HepG2 (cell line): Measurements from ENCODE around the gene MRPL14. TPM values are rescaled to one million over a fixed set of nuclear protein-coding genes. Genes with fewer than 3 reads are reported as not detected.

Experiments
- FOXK1 ChIP-seq: sonication (generic); formaldehyde crosslinking; IDR thresholded peaks from 2 replicates; pipeline ENCODE4 v1.4.0; 2020; ENCODE audit warnings: low read depth, missing genetic modification reagents, borderline replicate concordance
- HMGXB4 ChIP-seq, 2 experiments: sonication (generic) in 1 of 2; formaldehyde crosslinking in 1 of 2; IDR thresholded peaks; 2 replicates each; pipeline versions ENCODE4 v1.4.0 to v1.6.1; 2018 to 2020; ENCODE audit warnings: missing genetic modification reagents in 2 of 2, borderline replicate concordance in 1 of 2, low read depth in 1 of 2, mild to moderate bottlenecking in 1 of 2, missing biosample characterization in 1 of 2
- HOXA5 ChIP-seq: sonication (generic); formaldehyde crosslinking; IDR thresholded peaks from 2 replicates; pipeline ENCODE4 v1.4.0; 2020; ENCODE audit warnings: missing genetic modification reagents
- MEF2D ChIP-seq: sonication (generic); formaldehyde crosslinking; IDR thresholded peaks from 2 replicates; pipeline ENCODE4 v1.5.1; 2020; ENCODE audit warnings: mild to moderate bottlenecking, missing genetic modification reagents
- NR0B2 ChIP-seq: sonication (generic); formaldehyde crosslinking; IDR thresholded peaks from 2 replicates; pipeline ENCODE4 v1.4.0; 2020; ENCODE audit warnings: mild to moderate bottlenecking, missing genetic modification reagents
- POGZ ChIP-seq: sonication (generic); formaldehyde crosslinking; IDR thresholded peaks from 2 replicates; pipeline ENCODE4 v1.4.0; 2020; ENCODE audit warnings: mild to moderate bottlenecking, missing genetic modification reagents
- RCOR2 ChIP-seq: IDR thresholded peaks from 2 replicates; pipeline ENCODE4 v1.6.1; 2016; ENCODE audit warnings: missing biosample characterization, missing genetic modification reagents
- RXRB ChIP-seq: IDR thresholded peaks from 2 replicates; pipeline ENCODE4 v1.6.1; 2016; ENCODE audit warnings: borderline replicate concordance, missing genetic modification reagents, missing compliant biosample characterization
- SAP130 ChIP-seq: IDR thresholded peaks from 2 replicates; pipeline ENCODE4 v1.6.1; 2016; ENCODE audit warnings: low read depth
- SNAPC2 ChIP-seq: sonication (generic); formaldehyde crosslinking; IDR thresholded peaks from 2 replicates; pipeline ENCODE4 v1.8.1; 2022; ENCODE audit warnings: mild to moderate bottlenecking, missing genetic modification reagents
- SRSF4 ChIP-seq: fragments of 200-400 bp; formaldehyde crosslinking; IDR thresholded peaks from one replicate; pipeline ENCODE4 v1.6.1; 2018; ENCODE audit warnings: mild to moderate bottlenecking, low read depth, low read length, moderate library complexity; ENCODE audit not compliant: poor library complexity, severe bottlenecking
- THYN1 ChIP-seq: sonication (generic); formaldehyde crosslinking; IDR thresholded peaks from 2 replicates; pipeline ENCODE4 v1.8.1; 2023; ENCODE audit warnings: low read depth, mild to moderate bottlenecking, moderate library complexity, missing genetic modification reagents, borderline replicate concordance
- ZBTB49 ChIP-seq: sonication (generic); formaldehyde crosslinking; IDR thresholded peaks from 2 replicates; pipeline ENCODE4 v1.4.0; 2020; ENCODE audit warnings: missing genetic modification reagents, borderline replicate concordance
- ZNF317 ChIP-seq: sonication (generic); formaldehyde crosslinking; IDR thresholded peaks from 2 replicates; pipeline ENCODE4 v1.5.0; 2020; ENCODE audit warnings: mild to moderate bottlenecking, missing genetic modification reagents
- ZNF350 ChIP-seq: sonication (generic); formaldehyde crosslinking; IDR thresholded peaks from 2 replicates; pipeline ENCODE4 v1.4.0; 2020; ENCODE audit warnings: mild to moderate bottlenecking, low read depth, missing genetic modification reagents, borderline replicate concordance
- ZNF501 ChIP-seq: sonication (generic); formaldehyde crosslinking; IDR thresholded peaks from 2 replicates; pipeline ENCODE4 v1.5.1; 2020; ENCODE audit warnings: mild to moderate bottlenecking, moderate library complexity, missing genetic modification reagents
- ZSCAN29 ChIP-seq: sonication (generic); formaldehyde crosslinking; conservative IDR thresholded peaks from 2 replicates; pipeline ENCODE4 v1.4.0; 2020; ENCODE audit warnings: mild to moderate bottlenecking, missing genetic modification reagents
- ZZZ3 ChIP-seq: sonication (generic); formaldehyde crosslinking; IDR thresholded peaks from 2 replicates; pipeline ENCODE4 v1.4.0; 2020; ENCODE audit warnings: missing genetic modification reagents, mild to moderate bottlenecking, borderline replicate concordance
- polyA plus RNA-seq, 8 experiments: library from polyadenylated mRNA; depleted of rRNA in 3 of 8; stranded (reverse) in 7 of 8; unstranded in 1 of 8; fragments of >200 nt; fragmentation: Illumina TruSeq in 4 of 8; extraction: Trizol in 4 of 8; gene quantifications; 2 replicates each; pipeline versions ENCODE4 v1.2.1 to v1.2.3, GENCODE V29; 2011 to 2016; ENCODE audit warnings: low read depth in 4 of 8, missing spikeins in 1 of 8, mixed read lengths in 1 of 8; ENCODE audit not compliant: insufficient read depth in 1 of 8
- total RNA-seq, 5 experiments: library from RNA; depleted of rRNA; stranded (reverse); fragments of >200 nt; fragmentation: Illumina TruSeq; extraction: Trizol; gene quantifications; 2 replicates each; pipeline ENCODE4 v1.2.3, GENCODE V29; 2016; ENCODE audit warnings: low read depth in 1 of 5
- TF ChIP-seq, protein P1 (sequence below): sonication (generic); formaldehyde crosslinking; IDR thresholded peaks from 2 replicates; pipeline ENCODE4 v1.4.0; 2020; ENCODE audit warnings: mild to moderate bottlenecking, missing genetic modification reagents
- TF ChIP-seq, protein P2 (sequence below): sonication (generic); formaldehyde crosslinking; IDR thresholded peaks from 2 replicates; pipeline ENCODE4 v1.8.1; 2023; ENCODE audit warnings: mild to moderate bottlenecking, missing genetic modification reagents, borderline replicate concordance

Gene MRPL14
- total and polyA plus RNA-seq, 2 of the 13 experiments (the other 11 are each of a cell fraction or from before 2014, with no cell fraction given): 157 to 178 TPM

- TF ChIP-seq NR0B2 (CRISPR knock-in tag): no peak
- no peak for TF ChIP-seq ZNF350 (CRISPR knock-in tag)
- TF ChIP-seq SNAPC2 (CRISPR knock-in tag): no peak
- TF ChIP-seq THYN1 (CRISPR knock-in tag): no peak
- TF ChIP-seq, protein P1, sequence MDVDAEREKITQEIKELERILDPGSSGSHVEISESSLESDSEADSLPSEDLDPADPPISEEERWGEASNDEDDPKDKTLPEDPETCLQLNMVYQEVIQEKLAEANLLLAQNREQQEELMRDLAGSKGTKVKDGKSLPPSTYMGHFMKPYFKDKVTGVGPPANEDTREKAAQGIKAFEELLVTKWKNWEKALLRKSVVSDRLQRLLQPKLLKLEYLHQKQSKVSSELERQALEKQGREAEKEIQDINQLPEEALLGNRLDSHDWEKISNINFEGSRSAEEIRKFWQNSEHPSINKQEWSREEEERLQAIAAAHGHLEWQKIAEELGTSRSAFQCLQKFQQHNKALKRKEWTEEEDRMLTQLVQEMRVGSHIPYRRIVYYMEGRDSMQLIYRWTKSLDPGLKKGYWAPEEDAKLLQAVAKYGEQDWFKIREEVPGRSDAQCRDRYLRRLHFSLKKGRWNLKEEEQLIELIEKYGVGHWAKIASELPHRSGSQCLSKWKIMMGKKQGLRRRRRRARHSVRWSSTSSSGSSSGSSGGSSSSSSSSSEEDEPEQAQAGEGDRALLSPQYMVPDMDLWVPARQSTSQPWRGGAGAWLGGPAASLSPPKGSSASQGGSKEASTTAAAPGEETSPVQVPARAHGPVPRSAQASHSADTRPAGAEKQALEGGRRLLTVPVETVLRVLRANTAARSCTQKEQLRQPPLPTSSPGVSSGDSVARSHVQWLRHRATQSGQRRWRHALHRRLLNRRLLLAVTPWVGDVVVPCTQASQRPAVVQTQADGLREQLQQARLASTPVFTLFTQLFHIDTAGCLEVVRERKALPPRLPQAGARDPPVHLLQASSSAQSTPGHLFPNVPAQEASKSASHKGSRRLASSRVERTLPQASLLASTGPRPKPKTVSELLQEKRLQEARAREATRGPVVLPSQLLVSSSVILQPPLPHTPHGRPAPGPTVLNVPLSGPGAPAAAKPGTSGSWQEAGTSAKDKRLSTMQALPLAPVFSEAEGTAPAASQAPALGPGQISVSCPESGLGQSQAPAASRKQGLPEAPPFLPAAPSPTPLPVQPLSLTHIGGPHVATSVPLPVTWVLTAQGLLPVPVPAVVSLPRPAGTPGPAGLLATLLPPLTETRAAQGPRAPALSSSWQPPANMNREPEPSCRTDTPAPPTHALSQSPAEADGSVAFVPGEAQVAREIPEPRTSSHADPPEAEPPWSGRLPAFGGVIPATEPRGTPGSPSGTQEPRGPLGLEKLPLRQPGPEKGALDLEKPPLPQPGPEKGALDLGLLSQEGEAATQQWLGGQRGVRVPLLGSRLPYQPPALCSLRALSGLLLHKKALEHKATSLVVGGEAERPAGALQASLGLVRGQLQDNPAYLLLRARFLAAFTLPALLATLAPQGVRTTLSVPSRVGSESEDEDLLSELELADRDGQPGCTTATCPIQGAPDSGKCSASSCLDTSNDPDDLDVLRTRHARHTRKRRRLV (CRISPR knock-in tag): no peak
- 0 out of 4 replicates have a peak, but pooled peaks of 1 of the 2 experiments have one; percentile 35 for TF ChIP-seq HMGXB4 (CRISPR knock-in tag; IDR thresholded peaks at IDR 0.05; ENCODE audit: borderline replicate concordance in 1 of 2, low read depth in 1 of 2)
- no peak for TF ChIP-seq MEF2D (CRISPR knock-in tag)
- TF ChIP-seq ZZZ3 (CRISPR knock-in tag): no peak
- TF ChIP-seq, protein P2, sequence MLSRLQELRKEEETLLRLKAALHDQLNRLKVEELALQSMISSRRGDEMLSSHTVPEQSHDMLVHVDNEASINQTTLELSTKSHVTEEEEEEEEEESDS: no peak
- TF ChIP-seq POGZ (CRISPR knock-in tag): no peak
- TF ChIP-seq ZSCAN29 (CRISPR knock-in tag): no peak
- no peak for TF ChIP-seq RXRB (CRISPR knock-in tag)
- TF ChIP-seq SRSF4: no peak
- peak; percentile 66 for TF ChIP-seq SAP130
- 0 out of 2 replicates have a peak, but pooled peaks have one; percentile 33 for TF ChIP-seq ZNF501 (CRISPR knock-in tag)
- TF ChIP-seq RCOR2: no peak
- TF ChIP-seq ZBTB49 (CRISPR knock-in tag): no peak
- TF ChIP-seq FOXK1 (CRISPR knock-in tag): no peak
- no peak for TF ChIP-seq HOXA5 (CRISPR knock-in tag)
- no peak for TF ChIP-seq ZNF317 (CRISPR knock-in tag)
These were observed 28.1 kb downstream of the MRPL14 start (continued) for GRCh38 chr6:44099192-44099591.
